Measurements from ENCODE around the gene ARHGEF16.

DNA sequence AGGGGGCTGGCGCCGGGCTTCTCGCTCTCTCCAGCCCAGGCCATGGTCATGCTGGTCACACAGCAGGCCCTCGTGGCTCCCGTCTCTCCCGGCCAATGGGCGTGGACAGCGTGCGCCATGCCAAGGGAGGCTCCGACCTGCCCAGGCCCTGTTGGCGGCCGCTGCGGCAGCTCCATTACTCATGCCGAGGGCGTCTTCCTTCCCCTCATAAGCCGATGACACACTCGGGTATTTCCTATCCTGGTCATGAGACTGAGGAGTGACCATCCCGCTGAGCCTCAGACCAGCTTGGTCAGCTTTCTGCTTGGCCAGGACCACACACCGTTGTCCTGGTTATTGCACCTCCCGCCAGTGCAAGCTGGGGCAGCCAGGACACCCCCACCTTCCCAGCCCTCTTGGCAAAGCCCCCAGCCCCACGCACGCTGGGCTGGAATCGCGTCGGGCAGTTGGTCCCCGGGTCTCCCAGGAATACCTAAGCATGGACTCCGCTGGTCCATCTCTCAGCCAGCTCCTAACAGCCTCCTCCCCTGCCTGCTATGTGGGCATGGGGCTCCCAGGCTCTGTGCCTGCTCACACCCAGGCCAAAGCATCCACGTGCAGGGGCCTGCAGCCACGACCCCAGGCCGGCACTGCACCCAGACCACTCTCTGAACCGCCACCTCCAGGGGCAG, 49.8 kb downstream of the ARHGEF16 start:
- TF ChIP-seq POLR2A (IDR thresholded peaks at IDR 0.05) (no peak), POLR2AphosphoS5 (IDR thresholded peaks at IDR 0.05) (peak; percentile 59 to 72 (median 60))
- TF ChIP-seq, protein P1, sequence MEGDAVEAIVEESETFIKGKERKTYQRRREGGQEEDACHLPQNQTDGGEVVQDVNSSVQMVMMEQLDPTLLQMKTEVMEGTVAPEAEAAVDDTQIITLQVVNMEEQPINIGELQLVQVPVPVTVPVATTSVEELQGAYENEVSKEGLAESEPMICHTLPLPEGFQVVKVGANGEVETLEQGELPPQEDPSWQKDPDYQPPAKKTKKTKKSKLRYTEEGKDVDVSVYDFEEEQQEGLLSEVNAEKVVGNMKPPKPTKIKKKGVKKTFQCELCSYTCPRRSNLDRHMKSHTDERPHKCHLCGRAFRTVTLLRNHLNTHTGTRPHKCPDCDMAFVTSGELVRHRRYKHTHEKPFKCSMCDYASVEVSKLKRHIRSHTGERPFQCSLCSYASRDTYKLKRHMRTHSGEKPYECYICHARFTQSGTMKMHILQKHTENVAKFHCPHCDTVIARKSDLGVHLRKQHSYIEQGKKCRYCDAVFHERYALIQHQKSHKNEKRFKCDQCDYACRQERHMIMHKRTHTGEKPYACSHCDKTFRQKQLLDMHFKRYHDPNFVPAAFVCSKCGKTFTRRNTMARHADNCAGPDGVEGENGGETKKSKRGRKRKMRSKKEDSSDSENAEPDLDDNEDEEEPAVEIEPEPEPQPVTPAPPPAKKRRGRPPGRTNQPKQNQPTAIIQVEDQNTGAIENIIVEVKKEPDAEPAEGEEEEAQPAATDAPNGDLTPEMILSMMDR (IDR thresholded peaks at IDR 0.05 in 8 of 11, conservative IDR thresholded peaks at IDR 0.05 in 3 of 11) = no peak

All from spleen (tissue), 7 donors.